ENCODE measurements around the gene POLG. TPM values are rescaled to one million over a fixed set of nuclear protein-coding genes. Genes with fewer than 3 reads are reported as not detected.
A peak's percentile ranks its signal among the peaks of the same experiment; 100 is the strongest.

The POLG gene
- total and polyA plus RNA-seq, 8 donors: 19.3 to 52.0 (median 25.8) TPM

DNA sequence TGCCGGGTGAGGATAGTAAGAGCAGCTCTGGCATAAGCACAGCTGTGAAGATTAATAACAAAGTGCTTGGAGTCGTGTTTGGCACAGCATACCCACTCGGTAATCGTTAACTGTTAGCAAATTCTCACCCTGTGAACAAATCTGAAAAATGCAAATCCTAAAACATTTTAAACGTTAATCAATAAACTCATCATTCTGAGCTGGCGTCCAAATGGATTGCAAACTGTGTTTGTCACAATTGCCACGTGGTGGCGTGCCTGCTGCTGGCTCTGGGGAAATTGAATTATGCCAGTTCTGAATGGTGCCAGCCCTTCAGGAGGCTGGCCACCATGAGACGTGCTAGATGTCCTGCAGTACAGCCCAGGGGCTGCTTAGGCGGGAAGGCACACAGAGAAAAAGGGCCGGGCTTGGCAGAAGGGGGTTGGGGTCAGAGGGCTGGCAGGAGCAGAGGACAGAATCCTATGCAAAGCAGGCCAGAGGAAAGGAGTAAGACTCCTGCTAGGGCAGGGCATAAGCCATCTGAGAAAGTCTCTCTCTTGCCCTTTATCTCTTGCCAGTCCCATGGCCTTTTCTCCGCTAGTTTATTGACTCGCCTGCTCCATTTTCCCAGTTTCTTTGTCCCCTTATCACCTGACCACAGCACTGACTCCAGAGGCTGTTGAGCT is 22.1 kb upstream of the POLG start:
- peaks cover 0 to 33% (median 11%) of the 10 kb centered on the region in 4 donors for H3K27me3 ChIP-seq
- H3K27ac ChIP-seq: no peak overlapping the region
- intact Hi-C loops (cut with DNase I): no loop called here
- H3K36me3 ChIP-seq: no peaks in the 10 kb centered on the region
- no peaks in the 10 kb centered on the region for H3K9me3 ChIP-seq
- TF ChIP-seq, protein P1, sequence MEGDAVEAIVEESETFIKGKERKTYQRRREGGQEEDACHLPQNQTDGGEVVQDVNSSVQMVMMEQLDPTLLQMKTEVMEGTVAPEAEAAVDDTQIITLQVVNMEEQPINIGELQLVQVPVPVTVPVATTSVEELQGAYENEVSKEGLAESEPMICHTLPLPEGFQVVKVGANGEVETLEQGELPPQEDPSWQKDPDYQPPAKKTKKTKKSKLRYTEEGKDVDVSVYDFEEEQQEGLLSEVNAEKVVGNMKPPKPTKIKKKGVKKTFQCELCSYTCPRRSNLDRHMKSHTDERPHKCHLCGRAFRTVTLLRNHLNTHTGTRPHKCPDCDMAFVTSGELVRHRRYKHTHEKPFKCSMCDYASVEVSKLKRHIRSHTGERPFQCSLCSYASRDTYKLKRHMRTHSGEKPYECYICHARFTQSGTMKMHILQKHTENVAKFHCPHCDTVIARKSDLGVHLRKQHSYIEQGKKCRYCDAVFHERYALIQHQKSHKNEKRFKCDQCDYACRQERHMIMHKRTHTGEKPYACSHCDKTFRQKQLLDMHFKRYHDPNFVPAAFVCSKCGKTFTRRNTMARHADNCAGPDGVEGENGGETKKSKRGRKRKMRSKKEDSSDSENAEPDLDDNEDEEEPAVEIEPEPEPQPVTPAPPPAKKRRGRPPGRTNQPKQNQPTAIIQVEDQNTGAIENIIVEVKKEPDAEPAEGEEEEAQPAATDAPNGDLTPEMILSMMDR (IDR thresholded peaks at IDR 0.05): peak; percentile 7 to 21 (median 16)
- DNase-seq: peak in 3 of 6 donors; percentile 45 to 73 (median 68)
- WGBS, 2 donors: 8 to 12% methylated on average over 12 to 13 of the region's 13 CpGs
- H3K4me1 ChIP-seq: peaks cover 5% of the 10 kb centered on the region in 3 donors
- no peak for FAIRE-seq
- ATAC-seq: peak; percentile 32 to 58 (median 44)
- H3K4me3 ChIP-seq: no peak overlapping the region

DNA sequence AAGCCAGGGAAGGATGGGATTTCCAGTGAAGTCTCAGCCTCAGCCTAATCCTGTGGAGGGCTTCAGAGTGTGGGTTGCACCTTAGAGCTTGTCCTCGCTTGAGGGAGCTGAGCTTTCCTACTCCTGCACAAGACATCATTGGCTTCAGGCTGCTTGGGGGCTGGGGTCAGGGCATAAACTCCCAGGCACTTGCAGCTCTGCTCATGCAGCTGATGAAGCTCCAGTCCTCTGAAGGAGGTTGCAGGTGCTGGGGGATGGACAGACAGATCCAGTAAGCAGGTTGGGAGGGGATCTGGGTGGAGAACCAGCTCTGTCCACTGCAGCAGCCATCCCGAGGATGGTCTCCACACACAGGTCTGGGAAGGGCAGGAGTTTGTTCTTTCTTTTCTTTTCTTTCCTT is 19.4 kb upstream of the POLG start:
- H3K27me3 ChIP-seq: peaks cover 0 to 5% (median 0%) of the 10 kb centered on the region in 4 donors
- intact Hi-C loops (cut with DNase I): no loop called here
- no peak for FAIRE-seq

DNA sequence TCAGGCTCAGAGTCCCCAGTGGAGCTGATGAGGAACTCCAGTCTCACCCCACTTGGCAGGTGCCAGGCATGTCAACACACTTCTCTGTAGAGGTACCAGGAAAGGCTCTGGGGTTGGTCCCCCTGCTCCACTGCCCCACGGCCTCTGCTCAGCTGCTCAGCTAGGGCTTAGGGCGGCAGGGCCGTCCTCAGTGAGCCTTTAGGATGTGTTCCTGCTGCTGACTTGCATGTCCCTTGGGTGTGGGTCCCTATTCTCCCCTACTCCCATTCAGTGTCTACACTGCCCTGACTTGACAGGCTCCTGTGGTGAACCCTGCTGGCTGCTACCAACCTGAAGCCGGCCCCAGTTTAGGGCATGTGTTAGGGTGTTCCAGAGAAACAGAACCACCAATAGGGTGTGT is 17.9 kb upstream of the POLG start:
- no peak overlapping the region for H3K27ac ChIP-seq
- no peak for DNase-seq
- H3K9me3 ChIP-seq: no peaks in the 10 kb centered on the region
- WGBS, 2 donors: 68 to 77% methylated on average over 4 of the region's 4 CpGs
- H3K36me3 ChIP-seq: no peaks in the 10 kb centered on the region
- H3K27me3 ChIP-seq: no peaks in the 10 kb centered on the region
- intact Hi-C loops (cut with DNase I): no loop called here
- TF ChIP-seq, protein P1 (IDR thresholded peaks at IDR 0.05): no peak
- ATAC-seq: no peak
- peaks cover 0 to 5% (median 0%) of the 10 kb centered on the region in 3 donors for H3K4me1 ChIP-seq
- H3K4me3 ChIP-seq: no peak overlapping the region
- FAIRE-seq: no peak

More for the DNA sequence above, 19.4 kb upstream of the POLG start:
- Histone ChIP-seq H3K36me3 (no peaks in the 10 kb centered on the region), H3K27ac (no peak overlapping the region), H3K4me1 (peaks cover 2 to 5% (median 3%) of the 10 kb centered on the region in 3 donors), H3K4me3 (no peak overlapping the region), H3K9me3 (no peaks in the 10 kb centered on the region)
- WGBS, 2 donors: 56 to 57% methylated on average over 2 of the region's 2 CpGs
- ATAC-seq: no peak
- TF ChIP-seq, protein P1 (IDR thresholded peaks at IDR 0.05): no peak
- no peak for DNase-seq

DNA sequence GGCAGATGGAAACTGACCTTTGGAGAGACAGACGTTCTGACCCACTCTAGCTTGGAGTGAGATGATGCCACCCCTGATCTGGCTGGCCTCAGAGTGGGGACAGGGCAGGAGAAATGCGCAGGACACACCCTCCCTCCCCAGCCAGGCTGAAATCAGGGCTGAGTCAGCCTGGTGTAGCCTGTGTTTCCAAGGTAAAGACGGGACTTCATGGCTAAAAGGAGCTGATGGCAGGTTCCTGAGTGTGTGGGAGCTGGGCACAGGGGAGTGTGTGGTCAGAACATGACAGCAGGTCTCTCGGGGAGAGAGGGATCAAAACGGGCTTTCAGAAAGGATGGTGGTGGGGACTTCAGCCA is 14.6 kb upstream of the POLG start:
- no peak overlapping the region for H3K4me3 ChIP-seq
- TF ChIP-seq, protein P1 (IDR thresholded peaks at IDR 0.05): no peak

DNA sequence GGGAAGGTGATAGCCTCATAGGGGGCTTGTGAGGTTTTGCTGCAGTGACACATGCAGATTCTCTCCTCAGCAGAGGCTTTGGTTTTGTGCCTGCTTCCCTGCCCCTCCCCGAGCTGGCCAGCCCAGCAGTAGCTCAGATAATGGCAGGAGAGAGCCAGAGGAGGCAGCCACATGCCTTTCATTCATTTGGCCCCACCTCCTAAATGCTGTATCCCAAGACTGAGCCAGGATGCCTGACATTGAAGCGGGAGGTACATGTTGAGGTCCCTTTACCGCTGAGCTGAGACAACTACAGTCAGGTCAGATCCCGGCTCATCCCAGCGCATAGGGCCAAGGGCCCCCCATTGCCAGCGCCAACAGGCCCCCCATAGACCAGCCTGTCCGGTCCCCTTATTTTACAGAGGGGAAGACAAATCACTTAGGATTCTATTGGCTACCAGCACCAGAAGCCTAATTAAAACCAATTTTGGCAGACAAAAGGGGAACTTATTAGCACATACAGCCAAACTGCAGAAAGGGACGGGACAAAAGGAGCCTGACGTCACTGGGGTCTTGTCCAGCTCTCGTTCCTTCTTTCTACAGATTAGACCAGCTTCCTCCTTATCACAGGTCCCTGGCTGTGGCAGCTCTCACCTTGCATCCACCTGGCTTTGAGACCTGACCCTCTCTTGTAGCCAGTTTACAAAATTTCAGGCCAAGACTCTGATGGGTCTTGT is 12.1 kb upstream of the POLG start:
- no peak for FAIRE-seq
- no peak for ATAC-seq
- WGBS, 2 donors: 62 to 69% methylated on average over 10 of the region's 10 CpGs
- TF ChIP-seq, protein P1 (IDR thresholded peaks at IDR 0.05): no peak
- Histone ChIP-seq H3K27ac (no peak overlapping the region), H3K27me3 (no peaks in the 10 kb centered on the region), H3K4me3 (no peak overlapping the region), H3K4me1 (no peaks in the 10 kb centered on the region), H3K36me3 (no peaks in the 10 kb centered on the region), H3K9me3 (no peaks in the 10 kb centered on the region)
- DNase-seq: no peak
- intact Hi-C loops (cut with DNase I): no loop called here

More for the DNA sequence above, 14.6 kb upstream of the POLG start:
- intact Hi-C loops (cut with DNase I): no loop called here
- Histone ChIP-seq H3K4me1 (no peaks in the 10 kb centered on the region), H3K27me3 (no peaks in the 10 kb centered on the region), H3K9me3 (no peaks in the 10 kb centered on the region), H3K36me3 (no peaks in the 10 kb centered on the region), H3K27ac (no peak overlapping the region)
- WGBS, 2 donors: 62 to 66% methylated on average over 5 of the region's 5 CpGs
- no peak for FAIRE-seq
- ATAC-seq: no peak
- DNase-seq: no peak
